KG1 (cell line): ENCODE results near the gene ARID3A.
"Not testable (repeated sequence)": the region's sequence is repeated elsewhere in the genome, so short reads cannot be mapped to it uniquely, and the experiment has no call there.

Experiments used
- DNase-seq: peaks from one replicate; lab custom pipeline; 2025; lab: John Stamatoyannopoulos, UW

The ARID3A gene

GRCh38 chr19:925526-926322, at the start of gene ARID3A:
ARID3A (plus strand) TSS chr19:926035; CDS start chr19:929529, 3,494 bp downstream.
- peak; percentile 94 for DNase-seq

- no peak for DNase-seq
These were observed 49.7 kb upstream of the ARID3A start for GRCh38 chr19:876089-876488.

GRCh38 chr19:876780-877314, 49.0 kb upstream of the ARID3A start:
- no peak for DNase-seq

- DNase-seq, result not testable (repeated sequence)
These were observed 47.7 kb upstream of the ARID3A start for GRCh38 chr19:877992-878660.

GRCh38 chr19:878751-879561, 46.9 kb upstream of the ARID3A start:
- DNase-seq, result not testable (repeated sequence)

- DNase-seq, result no peak
These were observed 46.0 kb upstream of the ARID3A start for GRCh38 chr19:879711-880438.

- no peak for DNase-seq
These were observed 44.3 kb upstream of the ARID3A start for GRCh38 chr19:881385-882071.

- DNase-seq, result no peak
These were observed 42.9 kb upstream of the ARID3A start for GRCh38 chr19:882871-883497.

GRCh38 chr19:883661-884211, 42.1 kb upstream of the ARID3A start:
- DNase-seq, result no peak

GRCh38 chr19:884420-885211, 41.2 kb upstream of the ARID3A start:
- no peak for DNase-seq

- no peak for DNase-seq
These were observed 40.2 kb upstream of the ARID3A start for GRCh38 chr19:885536-886224.

GRCh38 chr19:887072-887471, 38.8 kb upstream of the ARID3A start:
- no peak for DNase-seq

- DNase-seq, result no peak
These were observed 38.2 kb upstream of the ARID3A start for GRCh38 chr19:887599-887998.

GRCh38 chr19:888581-889385, 37.1 kb upstream of the ARID3A start:
- DNase-seq, result no peak

GRCh38 chr19:889662-890295, 36.1 kb upstream of the ARID3A start:
- no peak for DNase-seq

GRCh38 chr19:890831-891230, 35.0 kb upstream of the ARID3A start:
- no peak for DNase-seq

- not testable (repeated sequence) for DNase-seq
These were observed 34.2 kb upstream of the ARID3A start for GRCh38 chr19:891421-892200.
